Fibroblast of lung (primary cell): ENCODE data around the gene GPC6. TPM values are rescaled to one million over a fixed set of nuclear protein-coding genes. Genes with fewer than 3 reads are reported as not detected.

ENCODE experiments used
- DNase-seq, 2 donors: peaks; one replicate each; pipeline versions ENCODE4 v3.0.0 to v3.0.0-alpha.2; 2010; ENCODE audit warnings: low read depth in 2 of 2
- H2AFZ ChIP-seq: 2 replicates; pipeline ENCODE4 v1.5.1; 2012; ENCODE audit warnings: low read length, control low read depth, inconsistent platforms
- H3K27ac ChIP-seq: 2 replicates; pipeline ENCODE4 v1.5.1; 2011; ENCODE audit warnings: low read length, control low read depth; ENCODE audit not compliant: insufficient read depth
- H3K27me3 ChIP-seq: 2 replicates; pipeline ENCODE4 v1.5.1; 2011; ENCODE audit warnings: mild to moderate bottlenecking, low read length; ENCODE audit not compliant: control insufficient read depth, insufficient read depth
- H3K36me3 ChIP-seq: 2 replicates; pipeline ENCODE4 v1.5.1; 2011; ENCODE audit warnings: low read length; ENCODE audit not compliant: control insufficient read depth, insufficient read depth
- H3K4me1 ChIP-seq: 2 replicates; pipeline ENCODE4 v1.5.1; 2011; ENCODE audit warnings: low read length; ENCODE audit not compliant: control insufficient read depth, insufficient read depth; ENCODE audit errors: extremely low read depth
- H3K4me2 ChIP-seq: 2 replicates; pipeline ENCODE4 v1.5.1; 2011; ENCODE audit warnings: low read length, control low read depth; ENCODE audit not compliant: insufficient read depth; ENCODE audit errors: extremely low read depth
- H3K4me3 ChIP-seq, 4 experiments: fragments of 200-600 bp in 1 of 4; sonication (generic) in 1 of 4; replicated peaks in 1 of 4; 2 replicates each; pipeline ENCODE4 v1.5.1; 2011 to 2016; ENCODE audit warnings: low read length in 4 of 4, low read depth in 3 of 4, mild to moderate bottlenecking in 3 of 4, control low read depth in 2 of 4, inconsistent platforms in 1 of 4, mixed read lengths in 1 of 4; ENCODE audit not compliant: insufficient read depth in 1 of 4; ENCODE audit errors: control extremely low read depth in 1 of 4
- H3K79me2 ChIP-seq: 2 replicates; pipeline ENCODE4 v1.5.1; 2012; ENCODE audit warnings: mild to moderate bottlenecking, low read length, inconsistent platforms; ENCODE audit not compliant: control insufficient read depth, insufficient read depth
- H3K9ac ChIP-seq: 2 replicates; pipeline ENCODE4 v1.5.1; 2011; ENCODE audit warnings: mild to moderate bottlenecking, low read length, control low read depth; ENCODE audit not compliant: insufficient read depth
- H3K9me3 ChIP-seq: 2 replicates; pipeline ENCODE4 v1.5.1; 2012; ENCODE audit warnings: low read depth, low read length; ENCODE audit not compliant: control insufficient read depth, insufficient read depth
- H4K20me1 ChIP-seq: 2 replicates; pipeline ENCODE4 v1.5.1; 2011; ENCODE audit warnings: low read length; ENCODE audit not compliant: control insufficient read depth, insufficient read depth; ENCODE audit errors: extremely low read depth
- EZH2 ChIP-seq: IDR thresholded peaks from 2 replicates; pipeline ENCODE4 v1.5.1; 2012; ENCODE audit warnings: low read length, control low read depth, mild to moderate bottlenecking; ENCODE audit errors: missing control alignments
- polyA plus RNA-seq, 2 donors: library from polyadenylated mRNA; depleted of rRNA in 1 of 2; stranded (reverse) in 1 of 2; unstranded in 1 of 2; fragments of >200 nt; gene quantifications; 2 replicates each; pipeline ENCODE4 v1.2.1, GENCODE V29; 2011 to 2012; ENCODE audit warnings: missing spikeins in 1 of 2
- total RNA-seq: library from RNA; depleted of rRNA; stranded (reverse); fragments of >200 nt; gene quantifications from 2 replicates; pipeline ENCODE4 v1.2.1, GENCODE V29; 2014
- TF ChIP-seq, protein P1 (sequence below), 2 donors: IDR thresholded peaks in 1 of 2; conservative IDR thresholded peaks in 1 of 2; 1 replicate in 1 of 2; 2 replicates in 1 of 2; pipeline ENCODE4 v1.5.1; 2011 to 2012; ENCODE audit warnings: low read length in 2 of 2, control low read depth in 1 of 2, inconsistent platforms in 1 of 2, low read depth in 1 of 2, mild to moderate bottlenecking in 1 of 2

The GPC6 gene
- total and polyA plus RNA-seq, 2 donors (not counting 1 experiment from before 2014, with no cell fraction given), result 11.2 to 33.7 TPM

GRCh38 chr13:93529961-93530360 is 303.4 kb downstream of the GPC6 start:
- no peak overlapping the region for H3K27ac ChIP-seq
- H3K4me2 ChIP-seq, result no peak overlapping the region
- no peaks in the 10 kb centered on the region for H3K4me1 ChIP-seq
- no peak overlapping the region for H3K9ac ChIP-seq
- no peaks in the 10 kb centered on the region for H4K20me1 ChIP-seq
- H3K9me3 ChIP-seq, result no peaks in the 10 kb centered on the region
- DNase-seq, result peak in 1 of 2 donors; percentile 44
- no peaks in the 10 kb centered on the region for H3K79me2 ChIP-seq
- no peak overlapping the region for H3K4me3 ChIP-seq
- no peaks in the 10 kb centered on the region for H3K27me3 ChIP-seq
- no peak overlapping the region for H2AFZ ChIP-seq
- H3K36me3 ChIP-seq, result no peaks in the 10 kb centered on the region
- TF ChIP-seq, protein P1, sequence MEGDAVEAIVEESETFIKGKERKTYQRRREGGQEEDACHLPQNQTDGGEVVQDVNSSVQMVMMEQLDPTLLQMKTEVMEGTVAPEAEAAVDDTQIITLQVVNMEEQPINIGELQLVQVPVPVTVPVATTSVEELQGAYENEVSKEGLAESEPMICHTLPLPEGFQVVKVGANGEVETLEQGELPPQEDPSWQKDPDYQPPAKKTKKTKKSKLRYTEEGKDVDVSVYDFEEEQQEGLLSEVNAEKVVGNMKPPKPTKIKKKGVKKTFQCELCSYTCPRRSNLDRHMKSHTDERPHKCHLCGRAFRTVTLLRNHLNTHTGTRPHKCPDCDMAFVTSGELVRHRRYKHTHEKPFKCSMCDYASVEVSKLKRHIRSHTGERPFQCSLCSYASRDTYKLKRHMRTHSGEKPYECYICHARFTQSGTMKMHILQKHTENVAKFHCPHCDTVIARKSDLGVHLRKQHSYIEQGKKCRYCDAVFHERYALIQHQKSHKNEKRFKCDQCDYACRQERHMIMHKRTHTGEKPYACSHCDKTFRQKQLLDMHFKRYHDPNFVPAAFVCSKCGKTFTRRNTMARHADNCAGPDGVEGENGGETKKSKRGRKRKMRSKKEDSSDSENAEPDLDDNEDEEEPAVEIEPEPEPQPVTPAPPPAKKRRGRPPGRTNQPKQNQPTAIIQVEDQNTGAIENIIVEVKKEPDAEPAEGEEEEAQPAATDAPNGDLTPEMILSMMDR (conservative IDR thresholded peaks at IDR 0.05 in 1 of 2, IDR thresholded peaks at IDR 0.05 in 1 of 2; ENCODE audit: low read depth in 1 of 2, low read length in 2 of 2), result no peak
- TF ChIP-seq EZH2, result no peak

GRCh38 chr13:93534181-93534700 is 307.6 kb downstream of the GPC6 start:
- Histone ChIP-seq H3K4me2 (no peak overlapping the region), H4K20me1 (no peaks in the 10 kb centered on the region), H3K4me1 (no peaks in the 10 kb centered on the region), H2AFZ (no peak overlapping the region), H3K27ac (no peak overlapping the region), H3K9me3 (no peaks in the 10 kb centered on the region), H3K4me3 (no peak overlapping the region), H3K36me3 (no peaks in the 10 kb centered on the region), H3K27me3 (no peaks in the 10 kb centered on the region), H3K9ac (no peak overlapping the region), H3K79me2 (no peaks in the 10 kb centered on the region)
- TF ChIP-seq EZH2, result no peak
- TF ChIP-seq, protein P1 (conservative IDR thresholded peaks at IDR 0.05 in 1 of 2, IDR thresholded peaks at IDR 0.05 in 1 of 2; ENCODE audit: low read depth in 1 of 2, low read length in 2 of 2), result no peak
- peak in 1 of 2 donors; percentile 19 for DNase-seq

- Histone ChIP-seq H4K20me1 (no peaks in the 10 kb centered on the region), H3K9me3 (no peaks in the 10 kb centered on the region), H3K79me2 (no peaks in the 10 kb centered on the region), H3K9ac (no peak overlapping the region), H3K36me3 (no peaks in the 10 kb centered on the region), H3K4me2 (no peak overlapping the region), H3K4me3 (no peak overlapping the region), H3K27ac (no peak overlapping the region), H3K4me1 (no peaks in the 10 kb centered on the region), H2AFZ (no peak overlapping the region), H3K27me3 (no peaks in the 10 kb centered on the region)
- TF ChIP-seq, protein P1 (conservative IDR thresholded peaks at IDR 0.05 in 1 of 2, IDR thresholded peaks at IDR 0.05 in 1 of 2; ENCODE audit: low read depth in 1 of 2, low read length in 2 of 2), result no peak
- TF ChIP-seq EZH2, result no peak
- peak; percentile 46 to 76 for DNase-seq
These were observed 308.6 kb downstream of the GPC6 start for GRCh38 chr13:93535251-93535650.
